Stomach (tissue), 9 donors: ENCODE results near the gene NCOA1. TPM values are rescaled to one million over a fixed set of nuclear protein-coding genes. Genes with fewer than 3 reads are reported as not detected.

Experiments used
- DNase-seq, 2 donors: peaks; one replicate each; pipeline versions ENCODE4 v3.0.0 to v3.0.0-alpha.2; 2013 to 2019
- H3K27ac ChIP-seq, 5 donors: fragments of 200-600 bp in 4 of 5; sonication (generic) in 4 of 5; one replicate each; pipeline ENCODE4 v1.5.1; 2013 to 2019; ENCODE audit warnings: mild to moderate bottlenecking in 1 of 5, moderate library complexity in 1 of 5
- H3K27me3 ChIP-seq, 3 donors: fragments of 200-600 bp; sonication (generic); one replicate each; pipeline ENCODE4 v1.5.1; 2017 to 2019; ENCODE audit warnings: mixed run types in 1 of 3
- H3K36me3 ChIP-seq, 4 donors: fragments of 200-600 bp; sonication (generic); 1 replicate in 3 of 4; 2 replicates in 1 of 4; pipeline ENCODE4 v1.5.1; 2016 to 2019
- H3K4me1 ChIP-seq, 4 donors: fragments of 200-600 bp; sonication (generic); one replicate each; pipeline ENCODE4 v1.5.1; 2016 to 2019
- H3K4me3 ChIP-seq, 4 donors: fragments of 200-600 bp; sonication (generic) in 3 of 4; one replicate each; pipeline ENCODE4 v1.5.1; 2016 to 2019; ENCODE audit warnings: mild to moderate bottlenecking in 1 of 4
- H3K9me3 ChIP-seq, 4 donors: fragments of 200-600 bp; sonication (generic); one replicate each; pipeline ENCODE4 v1.5.1; 2016 to 2019
- EP300 ChIP-seq: sonication (generic); formaldehyde crosslinking; IDR thresholded peaks from one replicate; pipeline ENCODE4 v1.6.1; 2017; ENCODE audit warnings: antibody characterized with exemption
- POLR2A ChIP-seq, 4 donors: fragments of 450-650 bp; IDR thresholded peaks; one replicate each; pipeline ENCODE4 v1.6.1; 2016; ENCODE audit warnings: antibody characterized with exemption in 4 of 4, control low read depth in 2 of 4, mild to moderate bottlenecking in 1 of 4, moderate library complexity in 1 of 4
- POLR2AphosphoS5 ChIP-seq, 3 donors: sonication (generic); formaldehyde crosslinking; IDR thresholded peaks; one replicate each; pipeline ENCODE4 v1.6.1; 2016; ENCODE audit warnings: antibody characterized with exemption in 3 of 3
- WGBS, 5 donors: extraction: QIAGEN DNeasy Blood & Tissue Kit in 3 of 5; methylation state at CpG; one replicate each; pipeline versions ENCODE4 v1.1.5 to v1.1.7; 2013 to 2018; 5-methylcytosine and 5-hydroxymethylcytosine counted together
- intact Hi-C: fragments of 100-400 bp; cut with DNase I; formaldehyde crosslinking; loops from one replicate; pipeline ENCODE4 v1.15.1; 2023; ENCODE audit warnings: low total_unique reads
- polyA plus RNA-seq, 3 donors: library from polyadenylated mRNA; stranded (reverse); fragments of 200-250 nt; gene quantifications; one replicate each; pipeline ENCODE4 v1.2.3, GENCODE V29; 2013
- total RNA-seq, 5 donors: library from RNA; depleted of rRNA; stranded (reverse); fragments of >200 nt; gene quantifications; one replicate each; pipeline versions ENCODE4 v1.1.0 to v1.2.3, GENCODE V29; 2014 to 2016
- TF ChIP-seq, protein P1 (sequence below), 7 experiments: fragments of 450-650 bp in 4 of 7; fragments of 200-600 bp in 3 of 7; sonication (generic) in 3 of 7; IDR thresholded peaks; one replicate each; pipeline ENCODE4 v1.5.1; 2016 to 2019; ENCODE audit warnings: antibody characterized with exemption in 7 of 7, control low read depth in 2 of 7, mild to moderate bottlenecking in 1 of 7
- donor health status: healthy with polysubstance abuse.
- donor health status: Bipolar disorder and iron deficiency.
- donor health status: healthy.

The NCOA1 gene
- total and polyA plus RNA-seq, 8 donors = 7.3 to 223 (median 34.8) TPM

DNA sequence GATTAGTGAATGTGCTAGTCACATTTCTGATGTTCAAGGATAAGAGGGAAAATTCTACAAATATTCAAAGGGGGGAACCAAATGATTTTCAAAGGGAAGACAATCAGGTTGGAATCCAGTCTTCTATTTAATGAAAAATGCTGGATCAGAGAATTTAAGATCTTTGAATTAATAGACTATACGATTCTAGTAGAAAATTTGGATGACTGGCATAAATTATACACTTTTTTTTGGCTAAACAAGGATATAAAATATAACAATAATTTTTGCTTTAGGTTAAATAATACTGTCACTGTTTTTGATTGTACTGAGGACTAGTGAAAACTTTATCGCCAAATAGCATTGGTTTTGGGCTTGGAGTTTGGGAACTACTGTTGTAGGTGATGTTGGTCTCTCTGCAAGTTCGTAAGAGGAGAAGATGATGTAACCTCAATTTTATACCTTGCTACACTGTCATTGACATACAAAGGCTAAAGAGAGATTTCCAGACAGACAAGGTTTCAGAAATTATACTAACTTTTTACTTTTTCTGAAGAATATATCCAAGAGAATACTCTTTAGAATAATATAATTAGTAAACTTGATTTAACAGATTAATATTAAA lies 51.3 kb downstream of the NCOA1 start:
- H3K36me3 ChIP-seq = no peaks in the 10 kb centered on the region
- peaks cover 0 to 8% (median 0%) of the 10 kb centered on the region in 4 donors for H3K9me3 ChIP-seq
- DNase-seq = no peak
- H3K27ac ChIP-seq = no peak overlapping the region
- intact Hi-C loops = no loop called here
- no peaks in the 10 kb centered on the region for H3K27me3 ChIP-seq
- WGBS, 5 donors = 95 to 97% (median 97%) methylated on average over 3 of the region's 3 CpGs
- peaks cover 0 to 11% (median 5%) of the 10 kb centered on the region in 4 donors for H3K4me1 ChIP-seq
- TF ChIP-seq POLR2AphosphoS5 (IDR thresholded peaks at IDR 0.05) (no peak), EP300 (no peak), POLR2A (IDR thresholded peaks at IDR 0.05) (no peak)
- TF ChIP-seq, protein P1, sequence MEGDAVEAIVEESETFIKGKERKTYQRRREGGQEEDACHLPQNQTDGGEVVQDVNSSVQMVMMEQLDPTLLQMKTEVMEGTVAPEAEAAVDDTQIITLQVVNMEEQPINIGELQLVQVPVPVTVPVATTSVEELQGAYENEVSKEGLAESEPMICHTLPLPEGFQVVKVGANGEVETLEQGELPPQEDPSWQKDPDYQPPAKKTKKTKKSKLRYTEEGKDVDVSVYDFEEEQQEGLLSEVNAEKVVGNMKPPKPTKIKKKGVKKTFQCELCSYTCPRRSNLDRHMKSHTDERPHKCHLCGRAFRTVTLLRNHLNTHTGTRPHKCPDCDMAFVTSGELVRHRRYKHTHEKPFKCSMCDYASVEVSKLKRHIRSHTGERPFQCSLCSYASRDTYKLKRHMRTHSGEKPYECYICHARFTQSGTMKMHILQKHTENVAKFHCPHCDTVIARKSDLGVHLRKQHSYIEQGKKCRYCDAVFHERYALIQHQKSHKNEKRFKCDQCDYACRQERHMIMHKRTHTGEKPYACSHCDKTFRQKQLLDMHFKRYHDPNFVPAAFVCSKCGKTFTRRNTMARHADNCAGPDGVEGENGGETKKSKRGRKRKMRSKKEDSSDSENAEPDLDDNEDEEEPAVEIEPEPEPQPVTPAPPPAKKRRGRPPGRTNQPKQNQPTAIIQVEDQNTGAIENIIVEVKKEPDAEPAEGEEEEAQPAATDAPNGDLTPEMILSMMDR (IDR thresholded peaks at IDR 0.05) = no peak
- no peak overlapping the region for H3K4me3 ChIP-seq

DNA sequence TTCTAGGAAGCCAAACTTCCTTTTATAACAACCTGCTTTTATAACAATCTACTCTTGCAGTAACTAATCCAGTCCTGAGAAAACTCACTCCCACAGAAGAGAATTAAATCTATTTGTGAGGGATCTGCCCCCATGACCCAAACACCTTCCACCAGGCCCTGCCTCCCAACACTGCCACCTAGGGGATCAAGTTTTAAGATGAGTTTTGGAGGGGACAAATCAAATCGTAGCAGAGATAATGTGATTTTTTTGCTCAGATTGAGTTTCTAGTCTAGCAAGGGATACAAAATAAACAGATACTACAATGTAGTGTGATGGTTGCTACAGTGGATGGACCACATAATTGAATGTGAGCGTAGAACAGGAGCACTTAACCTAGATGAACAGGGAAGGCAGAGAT lies 52.2 kb downstream of the NCOA1 start:
- H3K36me3 ChIP-seq = no peaks in the 10 kb centered on the region
- intact Hi-C loops = no loop called here
- TF ChIP-seq POLR2AphosphoS5 (IDR thresholded peaks at IDR 0.05) (no peak), POLR2A (IDR thresholded peaks at IDR 0.05) (no peak), EP300 (no peak)
- TF ChIP-seq, protein P1 (IDR thresholded peaks at IDR 0.05) = no peak
- peaks cover 0 to 8% (median 0%) of the 10 kb centered on the region in 4 donors for H3K9me3 ChIP-seq
- H3K4me3 ChIP-seq = no peak overlapping the region
- H3K4me1 ChIP-seq = peaks cover 0 to 11% (median 5%) of the 10 kb centered on the region in 4 donors
- no peak overlapping the region for H3K27ac ChIP-seq
- no peak for DNase-seq
- no peaks in the 10 kb centered on the region for H3K27me3 ChIP-seq
- 66 to 95% (median 90%) methylated on average over 2 of the region's 2 CpGs for WGBS, 5 donors

DNA sequence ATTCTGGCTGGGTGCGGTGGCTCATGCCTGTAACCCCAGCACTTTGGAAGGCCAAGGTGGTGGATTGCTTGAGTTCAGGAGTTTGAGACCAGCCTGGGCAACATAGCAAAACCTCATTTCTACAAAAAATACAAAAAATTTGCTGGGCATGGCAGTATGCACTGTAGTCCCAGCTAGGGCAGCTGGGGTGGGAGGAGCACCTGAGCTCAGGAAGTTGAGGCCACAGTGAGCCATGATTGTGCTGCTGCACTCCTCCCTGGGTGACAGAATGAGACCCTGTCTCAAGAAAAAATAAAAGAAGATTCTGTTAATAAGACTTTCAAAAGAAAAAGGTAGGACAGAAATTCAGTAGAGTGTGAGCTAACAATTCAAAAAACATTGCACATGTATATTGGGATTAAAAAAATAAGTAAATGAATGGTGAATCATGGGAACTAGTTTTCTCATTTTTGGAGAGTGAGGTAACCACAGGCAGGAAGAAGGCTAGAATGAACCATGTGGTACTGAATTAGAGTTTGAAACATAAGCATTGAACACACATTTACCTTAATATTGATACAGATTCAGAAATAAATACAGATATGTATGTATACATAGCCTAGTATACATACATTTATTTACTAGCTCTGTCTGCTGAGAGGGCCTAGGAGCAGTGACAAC lies 53.5 kb downstream of the NCOA1 start:
- intact Hi-C loops = no loop called here
- Histone ChIP-seq H3K9me3 (peaks cover 0 to 8% (median 0%) of the 10 kb centered on the region in 4 donors), H3K27ac (no peak overlapping the region), H3K27me3 (no peaks in the 10 kb centered on the region), H3K36me3 (no peaks in the 10 kb centered on the region), H3K4me1 (peaks cover 0 to 8% (median 3%) of the 10 kb centered on the region in 4 donors), H3K4me3 (no peak overlapping the region)
- DNase-seq = no peak
- WGBS, 5 donors = 96 to 100% (median 98%) methylated on average over 1 of the region's 1 CpG
- TF ChIP-seq EP300 (no peak), POLR2A (IDR thresholded peaks at IDR 0.05) (no peak), POLR2AphosphoS5 (IDR thresholded peaks at IDR 0.05) (no peak)
- TF ChIP-seq, protein P1 (IDR thresholded peaks at IDR 0.05) = no peak

DNA sequence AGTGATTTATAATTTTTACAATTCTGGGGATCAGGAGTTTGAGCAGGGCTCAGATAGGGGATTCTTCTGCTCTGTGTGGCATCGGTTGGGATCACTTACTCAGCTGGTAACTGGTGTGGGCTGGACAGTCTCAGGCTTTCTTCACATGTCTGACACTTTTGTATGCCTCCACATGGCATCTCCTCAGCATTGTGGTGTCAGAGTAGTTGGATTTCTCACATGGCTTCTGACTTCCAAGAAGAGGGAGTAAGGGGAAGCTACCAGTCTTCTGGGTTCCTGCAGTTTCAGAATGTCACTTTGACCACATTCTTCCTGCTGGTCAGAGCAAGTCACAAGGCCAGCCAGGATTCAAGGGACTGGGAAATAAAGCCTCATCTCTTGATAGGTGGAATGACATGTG lies 55.6 kb downstream of the NCOA1 start:
- no peak overlapping the region for H3K27ac ChIP-seq
- no peak for DNase-seq
- H3K9me3 ChIP-seq = peaks cover 0 to 8% (median 0%) of the 10 kb centered on the region in 4 donors
- H3K36me3 ChIP-seq = no peaks in the 10 kb centered on the region
- intact Hi-C loops = no loop called here
- H3K27me3 ChIP-seq = no peaks in the 10 kb centered on the region
- no peaks in the 10 kb centered on the region for H3K4me1 ChIP-seq
- WGBS, 5 donors = 67 to 95% (median 88%) methylated on average over 1 of the region's 1 CpG
- H3K4me3 ChIP-seq = no peak overlapping the region
- TF ChIP-seq POLR2A (IDR thresholded peaks at IDR 0.05) = no peak
- TF ChIP-seq POLR2AphosphoS5 (IDR thresholded peaks at IDR 0.05) = no peak
- TF ChIP-seq, protein P1 (IDR thresholded peaks at IDR 0.05) = no peak
- no peak for TF ChIP-seq EP300
